A549 (cell line): ENCODE results near the gene DNM1. TPM values are rescaled to one million over a fixed set of nuclear protein-coding genes. Genes with fewer than 3 reads are reported as not detected.

Source experiments
- ATAC-seq, 2 experiments: fragments of 200-7000 bp in 1 of 2; fragments of >200 bp in 1 of 2; cut with Nextera tagmentation in 1 of 2; cut with Tn5 transposase in 1 of 2; 3 replicates each; pipeline versions ENCODE4 v1.8.0 to v1.9.1; 2018 to 2020; ENCODE audit warnings: mild to moderate bottlenecking in 1 of 2, moderate library complexity in 1 of 2
- CTCF ChIA-PET: fragments of 300-600 bp; sonication (Branson Sonifier 250); formaldehyde crosslinking; extraction: SDS; loops from one replicate; lab custom pipeline; 2021; ENCODE audit warnings: antibody characterized with exemption, inconsistent platforms; lab: Yijun Ruan, JAX
- POLR2A ChIA-PET: fragments of 350-600 bp; formaldehyde crosslinking; extraction: SDS; loops from one replicate; lab custom pipeline; 2021; ENCODE audit warnings: antibody characterized with exemption, inconsistent platforms; lab: Yijun Ruan, JAX
- DNase-seq, 2 experiments: peaks; one replicate each; pipeline versions ENCODE4 v3.0.0 to v3.0.0-alpha.2; 2011 to 2016; ENCODE audit warnings: low read depth in 1 of 2, low spot score in 1 of 2
- FAIRE-seq: peaks from 2 replicates; lab custom pipeline; 2011; peaks lifted over from hg19 to GRCh38; lab: Jason Lieb, UNC
- H3K27ac ChIP-seq, 2 experiments: fragments of >200 bp; sonication (Bioruptor Twin); formaldehyde crosslinking; 3 replicates each; pipeline ENCODE4 v1.5.1; 2016 to 2017
- H3K4me1 ChIP-seq: fragments of >200 bp; sonication (Bioruptor Twin); formaldehyde crosslinking; 3 replicates; pipeline ENCODE4 v1.6.1; 2016
- H3K4me2 ChIP-seq: fragments of >200 bp; sonication (Bioruptor Twin); formaldehyde crosslinking; 3 replicates; pipeline ENCODE4 v1.6.1; 2016
- H3K4me3 ChIP-seq: fragments of >200 bp; sonication (Bioruptor Twin); formaldehyde crosslinking; 3 replicates; pipeline ENCODE4 v1.5.1; 2016
- H3K9me3 ChIP-seq: fragments of >200 bp; sonication (Bioruptor Twin); formaldehyde crosslinking; 3 replicates; pipeline ENCODE4 v1.6.1; 2016
- CEBPB ChIP-seq, 2 experiments: fragments of >200 bp in 1 of 2; sonication (Bioruptor Twin) in 1 of 2; formaldehyde crosslinking in 1 of 2; IDR thresholded peaks; 2 replicates each; pipeline ENCODE4 v1.6.1; 2012 to 2016
- ZFP36 ChIP-seq: fragments of 450-650 bp; IDR thresholded peaks from 2 replicates; pipeline ENCODE4 v1.6.1; 2014; ENCODE audit warnings: borderline replicate concordance; ENCODE audit not compliant: partially characterized antibody
- WGBS: methylation state at CpG from one replicate; pipeline ENCODE4 v1.1.6; 2017; ENCODE audit errors: missing lambda C conversion rate; 5-methylcytosine and 5-hydroxymethylcytosine counted together
- polyA plus RNA-seq, 4 experiments: library from polyadenylated mRNA; depleted of rRNA in 3 of 4; stranded (reverse); fragments of >200 nt; fragmentation: RNase III in 1 of 4; extraction: RNeasy Plus Mini Kit Qiagen cat#74134 plus additional on column Dnase treatment in 1 of 4; gene quantifications; 2 replicates in 3 of 4; 3 replicates in 1 of 4; pipeline ENCODE4 v1.2.3, GENCODE V29; 2011 to 2017
- small RNA-seq, 6 experiments: library from RNA; depleted of rRNA; stranded (forward); fragments of <200 nt; gene quantifications; one replicate each; pipeline ENCODE3, GENCODE V24; 2012

DNM1 gene
- polyA plus RNA-seq, 2 of the 4 experiments (the other 2 are of a cell fraction), result 60.2 to 139 TPM

DNA sequence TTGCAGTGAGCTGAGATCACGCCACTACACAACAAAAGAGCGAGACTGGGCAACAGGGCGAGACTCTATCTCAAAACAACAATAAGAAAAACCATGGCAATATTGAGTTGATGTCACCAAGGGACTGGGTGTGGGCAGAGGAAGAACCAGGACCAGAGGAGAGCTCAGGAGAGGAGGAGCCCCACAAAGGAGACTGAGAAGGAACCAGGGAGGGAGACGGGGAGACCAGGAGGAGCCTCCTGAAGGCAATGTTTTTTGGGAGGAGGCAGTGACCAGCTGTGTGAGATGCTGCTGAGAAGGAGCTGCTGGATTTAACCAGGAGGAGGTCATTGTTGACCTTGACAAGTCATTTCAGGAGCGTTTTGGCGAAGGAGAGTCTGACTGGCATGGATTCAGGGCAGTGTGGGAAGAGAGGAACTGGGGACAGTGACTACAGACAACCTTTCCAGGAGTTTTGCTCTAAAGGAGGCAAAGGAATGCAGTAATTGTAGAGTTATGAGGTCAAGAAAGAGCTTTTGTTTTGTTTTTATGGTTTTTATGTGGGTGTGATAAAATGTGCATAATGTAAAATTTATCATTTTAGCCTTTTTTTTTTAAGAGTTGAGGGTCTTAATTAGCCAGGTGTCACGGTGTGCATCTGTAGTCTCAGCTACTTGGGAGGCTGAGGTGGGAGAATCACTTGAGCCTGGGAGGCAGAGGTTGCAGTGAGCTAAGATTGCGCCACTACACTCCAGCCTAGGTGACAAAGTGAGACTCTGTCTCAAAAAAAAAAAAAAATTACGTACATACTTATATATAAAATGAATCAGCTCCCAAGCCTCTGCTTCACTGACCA, 101.2 kb downstream of the DNM1 start:
- ATAC-seq (peak; percentile 6 to 21; a peak in 3 of 6 replicates), FAIRE-seq (no peak), DNase-seq (no peak)
- WGBS, result 71% methylated on average over 9 of the region's 9 CpGs
- TF ChIP-seq CEBPB (IDR thresholded peaks at IDR 0.05), result 0 out of 4 replicates have a peak, but pooled peaks of 1 of the 2 experiments have one; percentile 35
- TF ChIP-seq ZFP36, result no peak
- ChIA-PET CTCF (interaction anchor here (0.7 to 14.8 kb wide), 10 partner anchors 8 to 331 kb away, joined by 3 to 182 read pairs (median 4); no protein-coding TSS in a partner anchor), POLR2A (interaction anchor here (0.8 to 1.2 kb wide), 4 partner anchors 9 to 332 kb away, joined by 3 to 5 read pairs (median 3); partner anchors contain the start of genes GOLGA2 and SWI5)
- Histone ChIP-seq H3K9me3 (no peaks in the 10 kb centered on the region), H3K4me1 (peaks cover 41% of the 10 kb centered on the region), H3K4me2 (peak overlapping the region; percentile 27; the same call in 1 of the 3 replicates), H3K27ac (peak overlapping the region in 1 of 2 experiments; percentile 93; a peak in 4 of 6 replicates), H3K4me3 (no peak overlapping the region)

Small RNA genes lying within 50 kb of the gene (small RNA-seq; reads per million reads assigned to genes)
- gene MIR199B (0 to 21.9 (median 4.3) reads per million in 6 experiments), gene MIR3154 (0 reads per million in 6 experiments)

Other genes starting within 250 kb of the DNM1 start
- gene EEIG1, start 222.4 kb upstream of the DNM1 start, polyA plus RNA-seq (2011; rRNA removed), result 24.4 and 30.3 TPM in 2 replicates
- 24.1 to 33.0 TPM (median 31.5 TPM) in 3 replicates for gene EEIG1, start 222.4 kb upstream of the DNM1 start, polyA plus RNA-seq (2017; fragmentation: RNase III; extraction: RNeasy Plus Mini Kit Qiagen cat#74134 plus additional on column Dnase treatment)
- gene NAIF1, start 136.1 kb upstream of the DNM1 start, polyA plus RNA-seq (2011; rRNA removed), result 6.0 and 7.8 TPM in 2 replicates
- 6.8 to 7.6 TPM (median 7.5 TPM) in 3 replicates for gene NAIF1, start 136.1 kb upstream of the DNM1 start, polyA plus RNA-seq (2017; fragmentation: RNase III; extraction: RNeasy Plus Mini Kit Qiagen cat#74134 plus additional on column Dnase treatment)
- gene SLC25A25, start 135.1 kb upstream of the DNM1 start, polyA plus RNA-seq (2011; rRNA removed), result 7.0 TPM in 2 replicates
- 6.5 to 7.0 TPM (median 7.0 TPM) in 3 replicates for gene SLC25A25, start 135.1 kb upstream of the DNM1 start, polyA plus RNA-seq (2017; fragmentation: RNase III; extraction: RNeasy Plus Mini Kit Qiagen cat#74134 plus additional on column Dnase treatment)
- gene PTGES2, start 75.7 kb upstream of the DNM1 start, polyA plus RNA-seq (2011; rRNA removed), result 79.8 and 94.5 TPM in 2 replicates
- 92.6 to 97.2 TPM (median 94.1 TPM) in 3 replicates for gene PTGES2, start 75.7 kb upstream of the DNM1 start, polyA plus RNA-seq (2017; fragmentation: RNase III; extraction: RNeasy Plus Mini Kit Qiagen cat#74134 plus additional on column Dnase treatment)
- 11.9 and 18.1 TPM in 2 replicates for gene LCN2, start 53.9 kb upstream of the DNM1 start, polyA plus RNA-seq (2011; rRNA removed)
- 2.3 to 3.0 TPM (median 2.6 TPM) in 3 replicates for gene LCN2, start 53.9 kb upstream of the DNM1 start, polyA plus RNA-seq (2017; fragmentation: RNase III; extraction: RNeasy Plus Mini Kit Qiagen cat#74134 plus additional on column Dnase treatment)
- gene BBLN, start 43.1 kb upstream of the DNM1 start, polyA plus RNA-seq (2011; rRNA removed), result 23.0 and 23.8 TPM in 2 replicates
- gene BBLN, start 43.1 kb upstream of the DNM1 start, polyA plus RNA-seq (2017; fragmentation: RNase III; extraction: RNeasy Plus Mini Kit Qiagen cat#74134 plus additional on column Dnase treatment), result 23.3 to 28.1 TPM (median 26.0 TPM) in 3 replicates
- 39.2 and 50.3 TPM in 2 replicates for gene CIZ1, start 11.8 kb upstream of the DNM1 start, polyA plus RNA-seq (2011; rRNA removed)
- gene CIZ1, start 11.8 kb upstream of the DNM1 start, polyA plus RNA-seq (2017; fragmentation: RNase III; extraction: RNeasy Plus Mini Kit Qiagen cat#74134 plus additional on column Dnase treatment), result 83.0 to 93.6 TPM (median 92.5 TPM) in 3 replicates
- 55.3 and 61.9 TPM in 2 replicates for gene GOLGA2, start 72.6 kb downstream of the DNM1 start, polyA plus RNA-seq (2011; rRNA removed)
- 53.9 to 63.2 TPM (median 60.1 TPM) in 3 replicates for gene GOLGA2, start 72.6 kb downstream of the DNM1 start, polyA plus RNA-seq (2017; fragmentation: RNase III; extraction: RNeasy Plus Mini Kit Qiagen cat#74134 plus additional on column Dnase treatment)
- 66.8 and 67.6 TPM in 2 replicates for gene SWI5, start 72.9 kb downstream of the DNM1 start, polyA plus RNA-seq (2011; rRNA removed)
- 45.3 to 49.3 TPM (median 45.6 TPM) in 3 replicates for gene SWI5, start 72.9 kb downstream of the DNM1 start, polyA plus RNA-seq (2017; fragmentation: RNase III; extraction: RNeasy Plus Mini Kit Qiagen cat#74134 plus additional on column Dnase treatment)
- gene TRUB2, start 119.1 kb downstream of the DNM1 start, polyA plus RNA-seq (2011; rRNA removed), result 29.0 and 43.4 TPM in 2 replicates
- 35.3 to 39.0 TPM (median 38.7 TPM) in 3 replicates for gene TRUB2, start 119.1 kb downstream of the DNM1 start, polyA plus RNA-seq (2017; fragmentation: RNase III; extraction: RNeasy Plus Mini Kit Qiagen cat#74134 plus additional on column Dnase treatment)
- 32.5 and 38.0 TPM in 2 replicates for gene COQ4, start 119.5 kb downstream of the DNM1 start, polyA plus RNA-seq (2011; rRNA removed)
- 41.3 to 42.8 TPM (median 42.4 TPM) in 3 replicates for gene COQ4, start 119.5 kb downstream of the DNM1 start, polyA plus RNA-seq (2017; fragmentation: RNase III; extraction: RNeasy Plus Mini Kit Qiagen cat#74134 plus additional on column Dnase treatment)
- 14.5 and 14.9 TPM in 2 replicates for gene SLC27A4, start 137.1 kb downstream of the DNM1 start, polyA plus RNA-seq (2011; rRNA removed)
- 26.1 to 27.0 TPM (median 26.4 TPM) in 3 replicates for gene SLC27A4, start 137.1 kb downstream of the DNM1 start, polyA plus RNA-seq (2017; fragmentation: RNase III; extraction: RNeasy Plus Mini Kit Qiagen cat#74134 plus additional on column Dnase treatment)
- 43.6 and 61.6 TPM in 2 replicates for gene URM1, start 168.0 kb downstream of the DNM1 start, polyA plus RNA-seq (2011; rRNA removed)
- 49.5 to 50.6 TPM (median 49.7 TPM) in 3 replicates for gene URM1, start 168.0 kb downstream of the DNM1 start, polyA plus RNA-seq (2017; fragmentation: RNase III; extraction: RNeasy Plus Mini Kit Qiagen cat#74134 plus additional on column Dnase treatment)
- gene CERCAM, start 217.5 kb downstream of the DNM1 start, polyA plus RNA-seq (2011; rRNA removed), result 16.5 and 16.6 TPM in 2 replicates
- 26.1 to 33.3 TPM (median 28.5 TPM) in 3 replicates for gene CERCAM, start 217.5 kb downstream of the DNM1 start, polyA plus RNA-seq (2017; fragmentation: RNase III; extraction: RNeasy Plus Mini Kit Qiagen cat#74134 plus additional on column Dnase treatment)